Measurements from ENCODE around the gene ENPP3.

Gene ENPP3

DNA sequence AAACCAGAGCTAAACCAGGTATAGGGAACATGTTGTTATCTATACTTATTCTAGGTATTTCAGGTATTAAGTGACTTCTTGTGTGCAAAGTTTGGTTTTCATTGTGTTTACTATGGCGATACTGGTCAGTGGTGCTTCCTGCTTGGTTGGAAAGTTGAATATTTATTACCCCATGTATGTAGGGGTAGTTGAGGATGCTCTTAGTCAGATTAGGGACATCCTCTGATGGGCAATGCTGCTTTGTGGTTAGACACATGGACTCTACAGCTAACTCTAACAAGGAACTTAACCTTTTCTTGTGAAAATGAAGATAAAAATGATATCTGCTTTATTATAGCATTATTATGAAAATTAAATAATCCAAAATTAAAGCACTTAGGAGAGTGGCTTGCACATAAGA, 126.6 kb downstream of the ENPP3 start:
- DNase-seq (ENCODE audit: low read depth in 1 of 2, low spot score in 1 of 2): no peak

DNA sequence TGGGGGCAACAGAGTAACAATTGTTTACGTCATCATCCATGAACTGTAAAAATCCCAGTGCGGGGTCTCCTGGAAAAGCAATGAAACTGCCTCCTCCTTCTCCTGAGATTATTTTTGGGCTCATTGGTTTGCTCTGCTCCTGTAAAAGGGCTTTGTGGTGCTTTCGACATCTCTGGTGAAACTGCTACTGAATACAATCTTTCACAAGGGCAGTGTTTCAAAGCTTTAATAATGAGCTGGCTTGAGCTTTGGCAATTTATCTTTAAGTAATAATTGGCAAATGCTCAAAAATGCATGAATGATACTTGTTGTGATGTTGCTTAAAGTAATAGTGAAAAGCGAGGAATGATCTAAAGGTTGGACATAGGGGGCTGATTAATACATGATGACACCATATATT, 127.2 kb downstream of the ENPP3 start:
- no peak for DNase-seq (ENCODE audit: low read depth in 1 of 2, low spot score in 1 of 2)

DNA sequence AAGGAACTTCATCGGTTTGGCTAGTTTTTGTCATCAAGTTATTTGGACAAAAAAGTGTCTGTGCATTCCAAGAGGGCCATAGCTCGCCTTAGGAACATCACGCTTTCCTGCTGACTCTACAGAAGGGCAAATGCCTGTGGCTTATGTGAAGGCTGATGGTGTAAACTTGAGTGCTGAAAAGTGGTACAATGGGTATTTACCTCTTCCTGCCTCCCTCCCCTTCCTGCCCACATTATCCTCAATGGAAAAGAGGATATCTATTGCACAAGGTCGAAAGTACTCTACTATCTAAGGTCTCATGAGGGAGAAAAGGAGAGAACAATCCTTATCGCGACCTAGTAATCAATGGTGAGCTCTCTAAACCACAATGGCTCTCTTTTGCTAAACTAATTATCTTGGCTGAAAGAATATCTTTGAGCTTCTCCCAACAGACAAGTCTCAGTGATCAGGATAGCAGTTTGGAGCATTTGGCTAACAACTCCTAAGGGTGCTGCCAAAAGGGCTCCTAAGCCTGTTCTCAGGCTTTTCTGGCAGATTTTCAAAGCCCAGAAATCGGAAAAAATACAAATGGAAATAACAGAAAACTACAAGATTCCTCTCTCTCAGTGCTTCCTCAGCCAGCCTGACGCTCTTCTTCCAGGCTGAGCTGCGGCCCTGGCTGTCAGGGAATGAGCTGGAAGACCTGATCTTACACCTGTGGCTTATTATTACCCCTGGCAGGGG, 128.1 kb downstream of the ENPP3 start:
- no peak for DNase-seq (ENCODE audit: low read depth in 1 of 2, low spot score in 1 of 2)

DNA sequence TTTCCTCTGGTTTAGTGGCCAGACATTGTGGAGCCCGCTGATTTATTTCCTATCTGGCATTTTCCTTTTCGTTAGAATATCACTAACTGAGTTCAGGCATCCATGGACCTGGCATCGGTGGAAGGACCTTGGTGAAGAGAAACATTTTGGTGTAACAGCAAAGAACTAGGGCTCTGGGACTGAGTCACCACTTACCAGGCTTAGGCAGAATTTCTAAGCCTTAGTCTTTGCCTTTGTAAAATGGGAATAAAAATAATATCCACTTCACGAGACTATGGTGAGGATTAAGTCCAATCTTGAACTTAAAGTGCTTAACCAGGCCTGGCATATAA, 128.7 kb downstream of the ENPP3 start:
- DNase-seq (ENCODE audit: low read depth in 1 of 2, low spot score in 1 of 2): no peak

DNA sequence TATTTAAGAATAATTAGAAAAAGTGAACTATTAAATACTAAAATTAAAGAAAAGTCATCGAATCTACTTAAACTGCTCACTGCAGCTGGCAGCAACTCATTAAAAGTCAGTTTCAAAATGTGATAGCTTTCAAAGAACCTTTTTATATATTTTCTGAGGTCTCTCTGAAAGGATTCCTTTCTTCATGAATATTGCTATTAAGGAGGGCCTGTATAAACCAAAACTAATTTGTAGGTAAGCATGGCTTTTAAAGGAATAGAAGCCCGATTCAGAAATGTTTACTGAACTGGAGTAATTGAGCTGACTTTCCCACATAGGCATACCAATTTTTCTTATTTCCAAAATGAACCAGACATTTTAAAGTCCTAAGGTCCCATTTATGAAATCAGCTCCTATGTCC, 129.5 kb downstream of the ENPP3 start:
- DNase-seq (ENCODE audit: low read depth in 1 of 2, low spot score in 1 of 2): no peak

DNA sequence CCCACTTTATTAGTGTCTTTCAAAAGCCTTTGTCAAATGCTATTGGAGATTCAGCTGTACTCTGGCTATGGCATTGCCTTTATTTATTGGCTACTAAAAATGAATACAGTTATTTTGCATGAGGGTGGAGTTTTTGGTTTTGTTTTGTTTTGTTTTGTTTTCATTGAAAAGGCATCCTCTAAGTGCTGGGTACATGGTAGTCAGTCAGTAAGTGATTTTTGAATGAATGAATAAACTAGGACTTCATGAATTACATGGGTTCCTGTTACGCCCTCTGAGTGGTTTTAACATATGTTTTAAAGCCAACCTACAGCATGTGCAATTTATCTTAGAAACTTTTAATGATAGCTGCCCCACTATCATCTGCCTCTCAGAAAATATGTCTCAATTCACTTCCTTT, 131.9 kb downstream of the ENPP3 start:
- DNase-seq (ENCODE audit: low read depth in 1 of 2, low spot score in 1 of 2): no peak

DNA sequence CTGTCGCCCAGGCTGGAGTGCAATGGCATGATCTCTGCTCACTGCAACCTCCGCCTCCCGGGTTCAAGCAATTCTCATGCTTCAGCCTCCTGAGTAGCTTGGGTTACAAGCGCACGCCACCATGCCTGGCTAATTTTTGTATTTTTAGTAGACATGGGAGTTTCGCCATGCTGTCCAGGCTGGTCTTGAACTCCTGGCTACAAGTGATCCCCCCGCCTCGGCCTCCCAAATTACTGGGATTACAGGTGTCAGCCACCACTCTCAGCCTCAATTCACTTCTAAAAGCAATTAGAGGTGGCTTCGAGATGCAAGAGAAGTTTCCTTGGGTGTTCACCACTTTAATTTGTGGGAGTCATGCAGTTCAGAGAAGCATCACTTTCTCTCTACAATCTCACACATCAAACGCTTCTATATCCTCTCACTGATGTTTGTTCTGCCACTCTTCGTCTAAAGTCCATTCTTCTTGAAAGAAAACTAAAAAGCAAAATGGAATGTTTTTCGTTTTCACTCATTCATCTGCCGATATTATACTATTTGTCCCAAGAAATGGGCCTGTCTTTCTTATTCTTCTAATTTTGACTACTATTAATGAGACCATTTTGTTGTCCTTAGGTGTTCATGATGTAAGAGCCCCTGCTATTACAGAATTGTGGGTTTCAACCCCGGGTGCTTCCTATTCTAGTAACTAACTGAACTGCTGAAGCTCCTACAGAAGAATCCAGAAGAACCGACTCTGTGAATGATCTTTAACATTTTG, 132.5 kb downstream of the ENPP3 start:
- DNase-seq (ENCODE audit: low read depth in 1 of 2, low spot score in 1 of 2): no peak

DNA sequence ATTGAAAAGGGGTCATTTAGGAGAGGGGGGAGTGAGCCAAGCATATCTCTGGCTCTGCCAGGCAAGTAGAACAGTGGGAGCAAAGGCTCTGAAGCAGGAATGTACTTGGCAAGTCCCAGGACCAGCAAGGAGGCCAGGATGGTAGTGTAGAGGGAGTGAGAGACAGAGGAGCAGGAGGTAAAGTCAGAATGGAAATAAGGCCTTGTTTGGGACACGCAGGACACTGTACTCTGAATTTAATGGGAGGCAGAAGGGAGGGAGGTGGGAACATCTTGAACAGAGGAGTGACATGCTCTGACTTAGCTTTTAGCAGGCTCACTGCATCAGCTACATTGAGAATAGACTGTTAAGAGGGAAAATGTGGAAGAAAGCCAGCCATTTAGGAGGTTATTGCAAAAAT, 133.7 kb downstream of the ENPP3 start:
- DNase-seq (ENCODE audit: low read depth in 1 of 2, low spot score in 1 of 2): no peak

DNA sequence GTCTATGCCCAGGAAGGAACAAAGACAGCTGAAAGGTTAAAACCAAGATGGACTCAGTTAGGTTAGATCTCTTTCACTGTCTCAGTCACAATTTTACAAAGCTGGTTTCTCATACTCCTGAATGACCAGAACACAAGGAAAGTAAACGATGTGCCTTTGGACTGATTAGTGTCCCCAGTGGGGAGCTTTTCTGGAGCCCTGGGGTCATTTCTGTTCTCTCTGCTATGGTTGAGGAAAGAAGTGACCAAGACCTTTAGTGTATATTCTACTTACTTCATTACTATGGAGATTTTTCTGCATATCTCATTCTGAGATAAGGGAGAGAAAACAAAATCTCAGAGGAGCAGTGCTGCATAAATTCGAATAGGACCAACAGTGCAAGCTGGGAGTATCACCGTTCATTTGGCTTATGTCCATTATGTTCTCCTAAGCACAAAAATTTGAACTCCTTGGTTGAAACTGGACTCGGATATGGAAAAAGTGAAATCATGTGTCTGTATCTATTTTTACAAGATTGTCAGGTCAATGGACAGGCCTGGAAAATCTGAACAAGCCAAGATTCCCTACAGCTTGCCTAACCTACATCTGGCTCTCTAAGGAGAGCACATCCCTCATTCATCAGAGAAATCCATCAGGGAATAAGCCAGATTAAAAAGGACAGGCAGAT, 136.3 kb downstream of the ENPP3 start:
- DNase-seq (ENCODE audit: low read depth in 1 of 2, low spot score in 1 of 2): no peak

DNA sequence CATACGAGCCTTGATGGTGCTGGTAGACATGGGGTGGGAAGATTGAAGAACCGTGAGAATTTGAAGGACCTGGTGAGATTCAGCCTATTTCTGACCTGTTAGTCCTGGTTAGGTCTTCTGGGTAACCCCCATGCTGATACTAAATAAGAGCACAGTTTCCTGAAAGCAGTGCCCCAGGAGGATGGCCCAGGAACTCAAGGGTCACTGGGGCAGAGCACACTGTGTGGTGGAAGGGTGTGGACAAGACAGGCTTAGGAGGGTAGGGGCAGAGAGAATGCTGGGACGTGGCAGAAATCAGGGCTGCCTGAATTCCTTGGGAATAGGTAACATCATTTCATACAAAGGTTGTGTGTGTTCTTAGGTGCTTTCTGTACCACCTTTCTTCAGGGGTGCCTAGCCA, 138.8 kb downstream of the ENPP3 start:
- DNase-seq (ENCODE audit: low read depth in 1 of 2, low spot score in 1 of 2): no peak

DNA sequence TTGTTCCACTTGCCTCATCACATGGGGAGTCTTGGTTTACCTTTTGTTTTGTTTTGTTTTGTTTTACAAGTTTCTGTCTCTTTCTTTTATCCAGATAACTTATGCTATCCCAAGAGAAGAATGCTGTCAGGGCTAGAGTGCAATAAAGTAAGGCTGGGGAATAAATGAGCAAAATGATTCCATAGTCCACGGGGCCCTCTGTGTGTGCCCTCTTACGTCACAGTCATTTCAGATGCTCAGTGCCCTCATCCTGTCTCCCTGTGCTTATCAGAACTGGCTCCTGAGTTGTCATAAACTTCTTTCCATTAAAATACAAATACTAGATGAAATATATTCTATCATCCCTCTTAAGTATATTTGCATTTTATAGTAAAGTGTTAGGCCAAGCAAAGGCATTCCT, 139.9 kb downstream of the ENPP3 start:
- DNase-seq (ENCODE audit: low read depth in 1 of 2, low spot score in 1 of 2): no peak

DNA sequence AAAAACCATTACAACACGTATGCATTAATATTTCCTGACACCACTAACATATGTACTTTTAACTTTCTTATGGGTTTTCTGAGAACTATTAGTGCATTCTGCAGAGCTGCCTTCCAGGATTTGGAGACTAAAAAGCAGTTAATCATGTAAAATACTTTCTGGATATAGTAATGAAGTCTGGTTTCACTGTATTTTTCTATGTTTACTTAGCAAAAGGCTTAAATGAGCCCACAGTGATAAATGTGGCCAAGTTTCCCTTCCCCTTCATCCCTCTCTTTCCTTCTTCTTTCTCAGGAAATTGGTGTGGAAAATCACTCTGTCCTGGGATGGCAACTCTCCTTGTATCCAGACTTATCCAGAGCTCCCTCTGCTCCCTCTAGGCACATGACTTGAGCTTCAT, 141.1 kb downstream of the ENPP3 start:
- DNase-seq (ENCODE audit: low read depth in 1 of 2, low spot score in 1 of 2): no peak

DNA sequence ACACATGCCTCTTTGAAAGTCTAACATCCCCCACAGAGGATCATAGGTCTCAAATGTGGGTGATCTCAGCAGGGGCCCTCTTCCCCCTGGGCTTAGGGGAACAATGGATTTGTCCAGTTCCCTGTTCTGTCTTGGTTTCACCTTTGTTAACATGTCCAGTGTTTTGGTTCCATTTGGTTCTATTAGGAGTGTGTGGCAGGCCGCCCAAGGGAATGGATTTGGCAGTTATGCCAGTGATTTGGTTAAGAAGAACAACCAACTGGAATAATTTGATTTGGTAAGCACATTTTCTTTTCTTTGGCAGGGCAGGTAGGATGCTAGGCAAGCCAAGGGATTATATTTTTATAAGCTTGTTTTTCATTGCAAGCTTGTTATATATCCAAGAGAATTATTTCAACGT, 142.2 kb downstream of the ENPP3 start:
- DNase-seq (ENCODE audit: low read depth in 1 of 2, low spot score in 1 of 2): no peak

DNA sequence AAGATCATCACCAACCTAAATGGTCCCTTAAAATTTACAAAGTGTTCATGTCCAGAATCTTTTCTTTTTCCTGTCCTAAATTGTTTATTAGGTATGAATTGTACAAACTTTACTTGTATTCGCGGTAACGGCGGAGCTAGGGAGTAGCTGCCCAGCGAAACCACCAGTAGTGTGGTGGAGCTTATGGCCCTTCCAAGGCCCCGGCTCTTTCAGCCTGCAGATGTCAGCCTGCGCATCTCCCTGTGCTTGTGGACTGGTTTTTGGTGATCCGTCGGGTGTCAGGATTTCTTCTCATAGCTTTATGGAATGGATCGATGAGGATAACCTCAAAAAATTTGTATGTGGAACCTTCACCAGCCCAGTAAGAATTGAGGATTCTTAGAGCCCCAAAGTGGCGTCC, 143.5 kb downstream of the ENPP3 start:
- DNase-seq (ENCODE audit: low read depth in 1 of 2, low spot score in 1 of 2): no peak

DNA sequence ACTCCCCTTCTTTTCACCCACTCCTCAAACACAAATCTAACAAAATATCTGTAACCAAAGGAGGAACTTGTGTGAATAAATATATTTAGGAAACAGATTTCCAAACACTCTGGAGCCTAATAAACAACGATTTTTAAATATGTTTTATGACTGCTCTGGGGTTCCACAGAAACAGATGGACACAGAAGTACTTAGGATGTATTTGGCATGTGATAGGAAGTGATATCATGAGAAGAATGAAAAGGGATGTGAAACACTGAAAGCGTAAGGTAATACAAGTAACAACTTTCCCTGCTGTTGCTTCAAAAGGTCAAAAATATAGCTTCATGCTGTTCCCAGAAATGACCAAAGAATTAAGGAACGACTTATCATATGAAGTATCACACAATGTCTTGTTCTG, 144.6 kb downstream of the ENPP3 start:
- no peak for DNase-seq (ENCODE audit: low read depth in 1 of 2, low spot score in 1 of 2)

DNA sequence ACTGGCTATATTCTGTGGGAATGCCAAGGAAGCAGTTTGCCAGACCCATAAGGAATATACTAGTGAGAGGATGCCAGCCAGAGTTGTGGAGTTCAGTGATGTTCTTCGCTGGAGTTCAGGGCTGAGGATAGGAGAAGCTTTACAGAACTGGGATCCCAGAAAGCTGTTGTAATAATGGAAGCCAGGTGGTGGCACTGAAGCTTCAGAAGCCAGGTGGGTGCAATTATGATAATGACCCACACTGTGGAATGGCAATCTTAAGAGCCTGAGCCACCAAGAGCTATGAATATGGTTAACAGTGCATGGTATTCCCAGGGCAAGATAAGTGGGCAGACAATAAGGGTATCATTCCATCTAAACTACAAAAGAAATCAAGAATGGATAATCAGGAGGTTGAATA, 145.7 kb downstream of the ENPP3 start:
- no peak for DNase-seq (ENCODE audit: low read depth in 1 of 2, low spot score in 1 of 2)

DNA sequence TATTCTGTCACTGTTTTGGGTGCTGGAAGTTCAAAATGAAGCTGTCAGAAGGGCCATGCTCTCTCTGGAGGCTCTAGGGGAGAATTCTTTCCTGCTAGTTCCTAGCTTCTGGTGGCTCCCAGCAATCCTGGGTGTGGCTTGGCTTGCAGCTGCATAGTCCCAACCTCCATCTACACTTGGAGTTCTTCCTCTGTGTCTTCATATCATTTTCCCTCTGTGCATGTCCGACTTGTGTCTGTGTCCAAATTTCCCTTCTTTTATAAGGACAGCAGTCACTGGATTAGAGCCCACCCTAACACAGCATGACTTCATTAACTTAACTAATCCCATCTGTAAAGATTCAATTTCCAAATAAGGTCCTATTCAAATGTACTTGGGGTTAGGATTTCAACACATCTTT, 147.5 kb downstream of the ENPP3 start:
- DNase-seq (ENCODE audit: low read depth in 1 of 2, low spot score in 1 of 2): no peak

DNA sequence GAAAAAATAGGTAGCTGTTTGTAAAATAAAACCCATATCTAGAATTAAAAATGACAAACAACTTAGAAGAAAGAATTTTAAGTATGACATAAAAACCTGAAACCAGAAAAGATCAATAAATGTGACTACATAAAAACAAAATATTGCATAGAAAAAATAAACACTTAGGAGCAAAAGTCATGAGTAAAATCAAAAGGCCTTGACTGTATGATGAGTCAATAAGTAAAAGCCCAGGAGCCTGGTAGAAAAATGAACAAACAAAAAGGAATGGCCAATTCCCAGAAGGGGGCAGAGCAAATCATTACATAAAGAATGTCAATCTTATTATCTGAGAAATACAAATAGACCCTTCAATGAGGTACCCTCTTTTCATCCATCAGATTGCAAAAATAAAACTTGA, 150.0 kb downstream of the ENPP3 start:
- no peak for DNase-seq (ENCODE audit: low read depth in 1 of 2, low spot score in 1 of 2)

DNA sequence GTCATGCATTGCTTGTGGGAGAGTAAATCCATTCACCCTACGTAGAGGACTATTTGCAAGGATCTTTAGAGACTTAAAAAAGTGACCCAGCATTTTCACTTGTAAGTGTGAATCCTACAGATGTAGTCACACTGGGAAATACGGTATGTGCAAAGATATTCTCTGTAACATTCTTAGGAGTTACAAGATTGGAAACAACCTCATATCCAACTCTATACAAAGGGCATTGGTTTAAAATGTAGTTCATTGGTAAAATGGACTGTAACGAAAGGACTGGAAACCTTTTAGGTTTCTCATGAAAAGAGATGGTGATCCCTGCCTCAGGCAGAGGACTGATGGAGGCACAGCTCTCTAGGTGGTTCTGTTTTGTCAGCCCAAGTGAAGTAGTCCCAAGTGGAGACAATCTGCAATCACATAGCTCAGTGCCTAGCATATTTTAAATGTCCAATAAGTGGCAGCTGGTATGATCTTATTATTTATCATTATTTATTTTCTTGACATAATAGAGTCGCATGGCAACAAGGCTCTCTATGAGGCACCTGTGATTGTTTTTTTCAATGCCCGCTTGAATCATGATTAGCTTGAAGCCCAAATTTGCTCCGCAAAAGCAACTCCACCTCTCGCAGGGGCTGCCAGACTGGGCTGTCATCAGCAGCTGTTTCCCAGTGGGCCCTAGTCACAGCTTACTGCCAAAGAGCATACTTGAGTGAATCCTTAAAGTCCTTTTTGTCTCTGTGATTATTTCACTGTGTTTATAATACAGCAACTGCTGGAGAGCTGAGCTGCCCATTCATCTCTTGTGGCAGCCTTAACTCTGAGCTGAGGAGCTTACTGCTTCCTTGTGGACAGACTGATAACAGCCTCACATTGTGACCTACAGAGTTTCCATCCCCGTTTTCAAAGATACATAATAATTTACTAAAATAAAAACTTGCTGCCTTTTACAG, 150.9 kb downstream of the ENPP3 start:
- no peak for DNase-seq (ENCODE audit: low read depth in 1 of 2, low spot score in 1 of 2)

DNA sequence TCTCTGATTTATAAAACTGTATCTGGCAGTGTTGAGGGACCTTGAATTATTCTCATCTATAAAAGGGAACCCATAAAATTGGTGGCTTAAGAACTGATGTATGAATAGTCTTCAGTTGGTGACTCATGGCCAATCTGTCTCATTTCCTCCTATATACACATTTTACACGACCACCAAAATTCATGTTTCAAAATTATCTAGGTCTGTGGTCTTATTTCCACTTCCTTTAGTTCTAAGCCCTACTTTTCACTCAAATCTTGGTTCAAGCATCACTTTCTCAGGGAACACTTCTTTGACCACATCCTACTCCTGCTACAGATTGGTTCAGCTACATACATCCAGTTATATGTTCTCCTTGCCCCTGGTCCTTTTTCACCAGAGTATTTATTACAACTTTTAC, 152.1 kb downstream of the ENPP3 start:
- no peak for DNase-seq (ENCODE audit: low read depth in 1 of 2, low spot score in 1 of 2)

DNA sequence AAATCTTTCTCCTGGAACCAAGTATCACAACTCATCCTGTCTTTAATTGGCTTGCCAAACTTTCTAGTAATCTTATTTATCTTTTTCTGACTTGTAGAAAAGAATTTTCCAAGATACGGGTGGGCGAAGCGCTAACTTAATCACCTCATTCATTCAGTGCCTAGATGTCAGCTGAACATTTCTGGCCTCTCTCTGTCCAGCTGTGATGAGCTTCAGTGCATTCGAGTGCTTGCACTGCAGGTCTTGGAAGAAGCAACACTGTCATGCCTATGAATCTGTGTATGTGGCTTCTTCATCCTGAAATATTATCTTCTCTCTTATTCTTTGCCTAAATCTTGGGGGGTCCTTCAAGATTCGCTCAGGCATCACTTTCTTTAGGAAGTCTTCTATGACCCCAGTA, 154.4 kb downstream of the ENPP3 start:
- no peak for DNase-seq (ENCODE audit: low read depth in 1 of 2, low spot score in 1 of 2)
